ENCODE measurements around the gene ACACA. TPM values are rescaled to one million over a fixed set of nuclear protein-coding genes. Genes with fewer than 3 reads are reported as not detected.

ACACA gene
- total RNA-seq, 4 donors from 2014 or later, result 40.5 to 64.1 (median 51.8) TPM

GRCh38 chr17:37123386-37123785 is 283.2 kb downstream of the ACACA start:
- 27 to 86% methylated on average over 1 of the region's 1 CpG for WGBS, 2 donors (ENCODE audit: low coverage in 1 of 2)
- H3K9me3 ChIP-seq, result no peaks in the 10 kb centered on the region
- peaks cover 0 to 38% of the 10 kb centered on the region in 2 donors for H3K36me3 ChIP-seq
- H3K27me3 ChIP-seq, result no peaks in the 10 kb centered on the region
- no peak for ATAC-seq
- no peaks in the 10 kb centered on the region for H3K4me1 ChIP-seq
- no peak overlapping the region for H3K4me3 ChIP-seq
- TF ChIP-seq EP300 (IDR thresholded peaks at IDR 0.05) (no peak), POLR2AphosphoS5 (IDR thresholded peaks at IDR 0.05) (no peak), POLR2A (IDR thresholded peaks at IDR 0.05) (no peak)
- TF ChIP-seq, protein P1, sequence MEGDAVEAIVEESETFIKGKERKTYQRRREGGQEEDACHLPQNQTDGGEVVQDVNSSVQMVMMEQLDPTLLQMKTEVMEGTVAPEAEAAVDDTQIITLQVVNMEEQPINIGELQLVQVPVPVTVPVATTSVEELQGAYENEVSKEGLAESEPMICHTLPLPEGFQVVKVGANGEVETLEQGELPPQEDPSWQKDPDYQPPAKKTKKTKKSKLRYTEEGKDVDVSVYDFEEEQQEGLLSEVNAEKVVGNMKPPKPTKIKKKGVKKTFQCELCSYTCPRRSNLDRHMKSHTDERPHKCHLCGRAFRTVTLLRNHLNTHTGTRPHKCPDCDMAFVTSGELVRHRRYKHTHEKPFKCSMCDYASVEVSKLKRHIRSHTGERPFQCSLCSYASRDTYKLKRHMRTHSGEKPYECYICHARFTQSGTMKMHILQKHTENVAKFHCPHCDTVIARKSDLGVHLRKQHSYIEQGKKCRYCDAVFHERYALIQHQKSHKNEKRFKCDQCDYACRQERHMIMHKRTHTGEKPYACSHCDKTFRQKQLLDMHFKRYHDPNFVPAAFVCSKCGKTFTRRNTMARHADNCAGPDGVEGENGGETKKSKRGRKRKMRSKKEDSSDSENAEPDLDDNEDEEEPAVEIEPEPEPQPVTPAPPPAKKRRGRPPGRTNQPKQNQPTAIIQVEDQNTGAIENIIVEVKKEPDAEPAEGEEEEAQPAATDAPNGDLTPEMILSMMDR (IDR thresholded peaks at IDR 0.05), result no peak
- H3K27ac ChIP-seq, result no peak overlapping the region

DNA sequence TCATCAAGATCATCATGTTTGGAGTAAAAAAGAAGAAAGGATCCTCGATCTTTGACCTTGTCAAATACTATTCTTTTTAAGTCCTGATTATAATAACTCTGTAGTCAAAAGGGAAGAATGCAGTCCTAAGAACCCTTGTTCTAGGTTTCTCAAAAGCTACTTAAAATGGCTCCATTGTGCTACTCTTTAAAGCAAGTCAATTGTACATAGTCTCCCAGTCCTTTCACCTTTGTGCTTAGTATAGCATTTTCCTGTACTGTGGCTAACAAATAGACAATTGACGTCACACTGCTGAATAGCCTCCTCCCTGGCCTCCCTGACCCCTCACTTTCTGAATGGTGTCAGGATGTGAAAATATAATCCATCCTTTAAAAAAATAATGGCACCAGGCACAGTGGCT is 285.0 kb downstream of the ACACA start:
- no peaks in the 10 kb centered on the region for H3K4me1 ChIP-seq
- H3K4me3 ChIP-seq, result no peak overlapping the region
- H3K27ac ChIP-seq, result no peak overlapping the region
- H3K9me3 ChIP-seq, result no peaks in the 10 kb centered on the region
- TF ChIP-seq POLR2A (IDR thresholded peaks at IDR 0.05) (no peak), EP300 (IDR thresholded peaks at IDR 0.05) (no peak), POLR2AphosphoS5 (IDR thresholded peaks at IDR 0.05) (no peak)
- TF ChIP-seq, protein P1 (IDR thresholded peaks at IDR 0.05), result no peak
- peaks cover 0 to 39% of the 10 kb centered on the region in 2 donors for H3K36me3 ChIP-seq
- no peaks in the 10 kb centered on the region for H3K27me3 ChIP-seq
- no peak for ATAC-seq
- 92 to 100% methylated on average over 2 of the region's 2 CpGs for WGBS, 2 donors (ENCODE audit: low coverage in 1 of 2)

DNA sequence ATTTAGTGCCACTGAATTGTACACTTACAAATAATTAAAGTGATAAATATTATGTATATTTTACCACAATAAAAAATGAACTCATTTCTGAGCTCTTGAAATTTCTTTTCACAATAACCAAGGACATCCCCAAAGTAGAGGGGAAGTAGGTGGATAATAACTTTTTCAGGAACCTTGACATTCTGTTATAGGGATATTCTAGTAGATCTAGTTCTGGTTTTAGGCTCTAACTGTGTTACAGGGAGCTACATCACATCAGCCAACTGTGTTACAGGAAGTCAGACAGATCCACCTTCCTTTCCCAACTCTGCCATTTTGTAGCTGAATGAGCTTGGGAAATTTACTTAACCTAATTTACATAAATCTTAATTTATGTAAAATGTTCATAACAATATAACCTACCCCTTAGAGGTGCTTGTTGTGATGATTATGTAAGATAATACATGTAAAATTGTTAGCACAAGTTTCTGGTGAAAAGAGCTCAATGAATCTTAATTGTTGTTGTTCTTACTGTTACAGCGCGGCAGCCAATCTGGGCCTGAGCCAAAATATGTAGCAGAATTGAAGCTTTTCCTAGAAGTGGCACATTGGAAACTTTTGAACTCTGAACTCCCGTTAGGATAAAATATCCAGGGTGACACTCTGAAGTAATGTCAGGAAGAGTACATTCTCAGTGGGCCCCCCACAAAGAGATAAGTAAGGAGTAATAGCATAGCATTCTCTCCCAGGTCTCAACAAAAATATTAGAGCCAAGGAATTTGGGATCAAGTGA is 288.1 kb downstream of the ACACA start:
- H3K27ac ChIP-seq, result no peak overlapping the region
- H3K4me3 ChIP-seq, result no peak overlapping the region
- no peak for ATAC-seq
- no peaks in the 10 kb centered on the region for H3K27me3 ChIP-seq
- H3K36me3 ChIP-seq, result peaks cover 0 to 53% of the 10 kb centered on the region in 2 donors
- H3K4me1 ChIP-seq, result no peaks in the 10 kb centered on the region
- TF ChIP-seq, protein P1 (IDR thresholded peaks at IDR 0.05), result no peak
- TF ChIP-seq EP300 (IDR thresholded peaks at IDR 0.05) (no peak), POLR2AphosphoS5 (IDR thresholded peaks at IDR 0.05) (no peak)
- 58 to 81% methylated on average over 3 of the region's 3 CpGs for WGBS, 2 donors (ENCODE audit: low coverage in 1 of 2)
- H3K9me3 ChIP-seq, result no peaks in the 10 kb centered on the region

DNA sequence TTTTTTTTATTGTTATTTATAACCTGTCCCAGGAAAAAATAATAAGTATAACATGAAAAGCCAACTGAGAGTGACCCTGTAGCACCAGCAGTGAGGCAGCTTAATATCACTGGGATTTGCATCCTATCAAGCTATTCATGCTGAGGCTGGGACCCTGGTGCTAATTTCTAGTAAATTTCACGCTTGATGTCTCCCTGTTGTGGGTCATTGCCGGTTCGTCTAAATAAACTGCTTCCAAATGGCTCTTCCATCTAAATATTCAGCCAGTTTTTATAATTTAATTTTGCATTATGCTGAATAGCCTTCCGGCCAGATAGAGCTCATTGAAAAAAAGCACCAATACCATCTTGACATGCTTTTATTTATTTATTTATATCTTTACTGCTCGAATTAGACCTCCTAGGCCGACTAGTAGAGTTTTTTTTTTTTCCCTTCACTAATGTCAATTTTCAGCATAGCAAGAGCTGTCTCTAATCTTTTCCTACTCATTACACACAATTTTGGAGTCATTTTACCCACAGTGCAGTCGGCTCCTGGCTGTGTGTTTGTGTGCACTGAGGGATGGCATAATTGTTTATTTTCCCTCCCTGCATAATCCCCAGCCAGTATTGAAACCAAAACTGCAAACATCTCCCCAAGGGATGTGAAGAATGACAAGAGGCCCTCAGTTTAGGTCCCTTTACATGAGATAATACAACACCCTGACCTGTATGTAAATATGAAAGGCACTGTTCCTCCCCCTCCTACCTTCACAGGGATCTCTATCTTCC is 289.1 kb downstream of the ACACA start:
- Histone ChIP-seq H3K27ac (no peak overlapping the region), H3K9me3 (no peaks in the 10 kb centered on the region), H3K4me3 (no peak overlapping the region), H3K4me1 (no peaks in the 10 kb centered on the region), H3K27me3 (no peaks in the 10 kb centered on the region), H3K36me3 (peaks cover 0 to 57% of the 10 kb centered on the region in 2 donors)
- 81 to 84% methylated on average over 6 to 7 of the region's 7 CpGs for WGBS, 2 donors (ENCODE audit: low coverage in 1 of 2)
- no peak for ATAC-seq
- TF ChIP-seq POLR2AphosphoS5 (IDR thresholded peaks at IDR 0.05) (no peak), EP300 (IDR thresholded peaks at IDR 0.05) (no peak)
- TF ChIP-seq, protein P1 (IDR thresholded peaks at IDR 0.05), result no peak
